ENCODE results near the gene TNFRSF12A. TPM values are rescaled to one million over a fixed set of nuclear protein-coding genes. Genes with fewer than 3 reads are reported as not detected.

The TNFRSF12A gene
- total RNA-seq, 1 experiment from 2014 or later = 62.5 TPM

DNA sequence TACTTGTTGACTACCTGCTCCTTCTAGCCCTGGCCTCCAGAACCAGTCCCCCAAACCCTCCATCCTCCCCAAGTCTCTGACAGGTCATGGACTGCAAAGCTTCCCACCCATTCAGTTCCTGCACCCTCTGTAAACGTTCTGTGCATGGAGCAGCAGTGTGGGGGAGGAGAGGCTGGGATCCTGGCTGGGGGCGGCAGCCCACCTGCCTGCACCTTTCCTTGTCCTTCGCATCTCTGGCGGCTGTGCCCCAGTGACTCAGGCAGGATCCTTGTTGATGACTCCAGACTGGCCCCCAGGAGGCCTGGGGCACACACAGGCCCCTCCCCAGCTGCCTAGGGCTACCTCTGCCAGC is 38.3 kb upstream of the TNFRSF12A start:
- no peaks in the 10 kb centered on the region for H3K27me3 Mint-ChIP-seq (ENCODE audit: insufficient read depth, unreplicated experiment)
- H3K36me3 Mint-ChIP-seq (ENCODE audit: insufficient read depth, unreplicated experiment) = peaks cover 12% of the 10 kb centered on the region
- Histone ChIP-seq H3K4me1 (peaks cover 16% of the 10 kb centered on the region), H3K27me3 (replicated peaks; ENCODE audit: control insufficient read depth, insufficient read depth, low read length) (no peaks in the 10 kb centered on the region), H3K9me3 (no peaks in the 10 kb centered on the region), H3K4me3 (ENCODE audit: low read depth, low read length) (no peak overlapping the region), H3K36me3 (ENCODE audit: control insufficient read depth, insufficient read depth, low read length) (no peaks in the 10 kb centered on the region; the same call in 1 of the 2 replicates)
- peak overlapping the region; percentile 21 for H3K27ac Mint-ChIP-seq (ENCODE audit: unreplicated experiment)
- intact Hi-C loops (cut with micrococcal nuclease; ENCODE audit: unreplicated experiment) = loop anchor here (1.0 kb wide), 1 partner anchor 42 kb away; the partner anchor contains the start of gene THOC6
- BruUV-seq (replicated peaks) = no TSS peak
- H3K4me1 Mint-ChIP-seq (ENCODE audit: low read depth, unreplicated experiment) = no peaks in the 10 kb centered on the region
- ChIA-PET POLR2A (interaction anchor here (1.7 kb wide), 1 partner anchor 18 kb away, joined by 5 read pairs; the partner anchor contains the start of gene KREMEN2), CTCF (interaction anchor here (1.6 kb wide), 1 partner anchor 17 kb away, joined by 4 read pairs; no protein-coding TSS in a partner anchor)
- peak overlapping the region; percentile 91 for H3K4me3 Mint-ChIP-seq (ENCODE audit: unreplicated experiment)
- H3K9me3 Mint-ChIP-seq (ENCODE audit: unreplicated experiment) = no peaks in the 10 kb centered on the region
- no peak for TF ChIP-seq CTCF (IDR thresholded peaks at IDR 0.05; ENCODE audit: insufficient read depth in 1 of 2, low read depth in 1 of 2, low read length in 1 of 2, severe bottlenecking in 1 of 2, unreplicated experiment in 1 of 2)
- DNase-seq = no peak

- Mint-ChIP-seq H3K27me3 (ENCODE audit: insufficient read depth, unreplicated experiment) (no peaks in the 10 kb centered on the region), H3K4me1 (ENCODE audit: low read depth, unreplicated experiment) (no peaks in the 10 kb centered on the region), H3K9me3 (ENCODE audit: unreplicated experiment) (no peaks in the 10 kb centered on the region), H3K4me3 (ENCODE audit: unreplicated experiment) (no peak overlapping the region), H3K27ac (ENCODE audit: unreplicated experiment) (peak overlapping the region; percentile 21), H3K36me3 (ENCODE audit: insufficient read depth, unreplicated experiment) (peaks cover 12% of the 10 kb centered on the region)
- H3K9me3 ChIP-seq = no peaks in the 10 kb centered on the region
- H3K27me3 ChIP-seq (replicated peaks; ENCODE audit: control insufficient read depth, insufficient read depth, low read length) = no peaks in the 10 kb centered on the region
- BruUV-seq (replicated peaks) = no TSS peak
- TF ChIP-seq CTCF (IDR thresholded peaks at IDR 0.05; ENCODE audit: insufficient read depth in 1 of 2, low read depth in 1 of 2, low read length in 1 of 2, severe bottlenecking in 1 of 2, unreplicated experiment in 1 of 2) = no peak
- CTCF ChIA-PET = no interaction called here
- no peak for DNase-seq
- POLR2A ChIA-PET = no interaction called here
- H3K4me1 ChIP-seq = peaks cover 16% of the 10 kb centered on the region
- no peaks in the 10 kb centered on the region for H3K36me3 ChIP-seq (ENCODE audit: control insufficient read depth, insufficient read depth, low read length)
- H3K4me3 ChIP-seq (ENCODE audit: low read depth, low read length) = no peak overlapping the region
- intact Hi-C loops (cut with micrococcal nuclease; ENCODE audit: unreplicated experiment) = no loop called here
Measured at GRCh38 chr16:2982402-2982801, 37.8 kb upstream of the TNFRSF12A start.

DNA sequence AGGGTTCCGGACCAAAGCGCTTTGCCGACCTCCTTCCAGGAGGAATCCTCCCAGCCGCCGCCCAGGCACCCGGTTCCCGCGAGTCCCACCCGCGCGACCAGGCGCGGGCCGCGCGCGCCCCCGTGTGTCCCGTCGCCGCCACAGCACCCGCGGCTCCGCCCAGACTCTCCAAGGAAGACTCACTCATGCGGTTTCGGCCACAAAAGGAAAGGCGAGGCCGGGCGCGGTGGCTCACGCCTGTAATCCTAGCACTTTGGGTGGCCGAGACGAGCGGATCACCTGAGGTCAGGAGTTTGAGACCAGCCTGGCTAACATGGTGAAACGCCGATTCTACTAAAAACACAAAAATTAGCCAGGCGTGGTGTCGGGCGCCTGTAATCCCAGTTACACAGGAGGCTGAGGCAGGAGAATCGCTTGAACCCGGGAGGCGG is 36.4 kb upstream of the TNFRSF12A start:
- H3K4me3 Mint-ChIP-seq (ENCODE audit: unreplicated experiment) = peak overlapping the region; percentile 57
- Histone ChIP-seq H3K9me3 (no peaks in the 10 kb centered on the region), H3K4me3 (ENCODE audit: low read depth, low read length) (peak overlapping the region; percentile 11; the same call in 1 of the 2 replicates), H3K36me3 (ENCODE audit: control insufficient read depth, insufficient read depth, low read length) (no peaks in the 10 kb centered on the region), H3K4me1 (peaks cover 16% of the 10 kb centered on the region), H3K27me3 (replicated peaks; ENCODE audit: control insufficient read depth, insufficient read depth, low read length) (no peaks in the 10 kb centered on the region)
- H3K27ac Mint-ChIP-seq (ENCODE audit: unreplicated experiment) = no peak overlapping the region
- H3K27me3 Mint-ChIP-seq (ENCODE audit: insufficient read depth, unreplicated experiment) = no peaks in the 10 kb centered on the region
- CTCF ChIA-PET = no interaction called here
- no peaks in the 10 kb centered on the region for H3K9me3 Mint-ChIP-seq (ENCODE audit: unreplicated experiment)
- no peaks in the 10 kb centered on the region for H3K4me1 Mint-ChIP-seq (ENCODE audit: low read depth, unreplicated experiment)
- BruUV-seq (replicated peaks) = no TSS peak
- POLR2A ChIA-PET = no interaction called here
- peaks cover 12% of the 10 kb centered on the region for H3K36me3 Mint-ChIP-seq (ENCODE audit: insufficient read depth, unreplicated experiment)
- DNase-seq = peak; percentile 79 to 86
- intact Hi-C loops (cut with micrococcal nuclease; ENCODE audit: unreplicated experiment) = no loop called here
- peak; percentile 56 to 95 for TF ChIP-seq CTCF (IDR thresholded peaks at IDR 0.05; ENCODE audit: insufficient read depth in 1 of 2, low read depth in 1 of 2, low read length in 1 of 2, severe bottlenecking in 1 of 2, unreplicated experiment in 1 of 2)

All from Caco-2 (cell line).